Measurements from ENCODE around the gene TMEM255B.

GRCh38 chr13:113813749-113814434 lies 54.9 kb downstream of the TMEM255B start:
- TF ChIP-seq CTCF (conservative IDR thresholded peaks at IDR 0.05) (no peak), ZFX (IDR thresholded peaks at IDR 0.05) (no peak)
